BJ (cell line): ENCODE results near the gene ITK. TPM values are rescaled to one million over a fixed set of nuclear protein-coding genes. Genes with fewer than 3 reads are reported as not detected.
A peak's percentile ranks its signal among the peaks of the same experiment; 100 is the strongest.

Experiments
- CTCF ChIA-PET: fragments of 350-600 bp; formaldehyde crosslinking; extraction: SDS; loops from one replicate; lab custom pipeline; 2021; ENCODE audit warnings: antibody characterized with exemption, inconsistent platforms; lab: Yijun Ruan, JAX
- POLR2A ChIA-PET: fragments of 300-600 bp; sonication (Branson Sonifier 250); formaldehyde crosslinking; extraction: SDS; loops from one replicate; lab custom pipeline; 2021; ENCODE audit warnings: antibody characterized with exemption; lab: Charles Lee
- DNase-seq: peaks from one replicate; pipeline ENCODE4 v3.0.0-alpha.2; 2011; ENCODE audit warnings: low read depth
- H3K27me3 ChIP-seq: 2 replicates; pipeline ENCODE4 v1.6.0; 2011; ENCODE audit warnings: low read length; ENCODE audit not compliant: control insufficient read depth, insufficient read depth
- H3K36me3 ChIP-seq: 2 replicates; pipeline ENCODE4 v1.5.1; 2011; ENCODE audit warnings: low read length; ENCODE audit not compliant: control insufficient read depth, insufficient read depth
- H3K4me3 ChIP-seq: 2 replicates; pipeline ENCODE4 v1.5.1; 2011; ENCODE audit warnings: low read depth, mild to moderate bottlenecking, control low read depth, low read length
- polyA plus RNA-seq: library from polyadenylated mRNA; depleted of rRNA; stranded (reverse); fragments of >200 nt; gene quantifications from 2 replicates; pipeline ENCODE4 v1.2.3, GENCODE V29; 2011
- TF ChIP-seq, protein P1 (sequence below): IDR thresholded peaks from 2 replicates; pipeline ENCODE4 v1.5.1; 2011; ENCODE audit warnings: low read depth, mild to moderate bottlenecking, control low read depth, inconsistent platforms, low read length, moderate library complexity; ENCODE audit not compliant: insufficient read depth

ITK gene
- polyA plus RNA-seq, 1 experiment, result not detected

DNA sequence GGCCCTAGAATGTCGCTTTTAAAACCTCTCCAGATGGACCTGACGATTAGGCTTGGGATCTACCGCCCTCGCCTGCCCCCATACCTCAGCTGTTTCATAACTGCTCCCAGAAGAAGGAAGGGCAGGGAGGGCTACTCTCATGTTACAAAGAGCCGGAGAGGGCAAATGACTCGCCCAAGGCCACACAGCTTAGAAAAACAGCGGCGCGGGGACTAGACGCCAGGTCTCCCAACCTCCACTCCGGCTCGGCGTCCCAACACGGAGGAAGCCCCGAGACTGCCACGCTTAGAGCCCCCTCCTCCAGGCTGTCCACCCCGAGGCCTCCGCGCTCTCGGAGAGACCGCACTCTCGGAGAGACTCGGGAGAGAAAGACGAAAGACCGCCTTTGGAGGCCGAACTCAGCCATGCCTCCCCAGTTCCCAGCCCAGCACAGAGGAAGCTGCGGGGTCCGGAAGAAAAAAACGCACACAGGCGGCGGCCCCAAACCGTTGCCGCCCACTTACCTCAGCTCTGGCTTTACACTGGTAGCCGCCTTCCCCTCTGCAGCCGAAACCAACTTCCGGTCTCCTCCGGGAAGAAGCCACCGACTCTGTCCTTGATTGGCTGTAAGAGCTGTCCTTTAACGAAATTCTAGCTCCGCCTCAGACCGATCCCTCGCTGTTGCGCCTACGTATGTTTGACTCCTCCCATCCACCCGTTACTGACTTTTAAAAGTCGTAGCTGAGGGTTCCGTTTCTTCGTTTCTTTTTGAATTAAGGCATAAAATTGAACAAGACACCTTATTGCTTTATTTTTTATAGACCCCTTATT, 38.1 kb upstream of the ITK start, which contains the start of gene MED7:
Gene MED7 (minus strand): TSS at position 549 of the 810 bp plus-strand sequence. CDS start 3,434 bp downstream, outside the sequence.
- TF ChIP-seq, protein P1, sequence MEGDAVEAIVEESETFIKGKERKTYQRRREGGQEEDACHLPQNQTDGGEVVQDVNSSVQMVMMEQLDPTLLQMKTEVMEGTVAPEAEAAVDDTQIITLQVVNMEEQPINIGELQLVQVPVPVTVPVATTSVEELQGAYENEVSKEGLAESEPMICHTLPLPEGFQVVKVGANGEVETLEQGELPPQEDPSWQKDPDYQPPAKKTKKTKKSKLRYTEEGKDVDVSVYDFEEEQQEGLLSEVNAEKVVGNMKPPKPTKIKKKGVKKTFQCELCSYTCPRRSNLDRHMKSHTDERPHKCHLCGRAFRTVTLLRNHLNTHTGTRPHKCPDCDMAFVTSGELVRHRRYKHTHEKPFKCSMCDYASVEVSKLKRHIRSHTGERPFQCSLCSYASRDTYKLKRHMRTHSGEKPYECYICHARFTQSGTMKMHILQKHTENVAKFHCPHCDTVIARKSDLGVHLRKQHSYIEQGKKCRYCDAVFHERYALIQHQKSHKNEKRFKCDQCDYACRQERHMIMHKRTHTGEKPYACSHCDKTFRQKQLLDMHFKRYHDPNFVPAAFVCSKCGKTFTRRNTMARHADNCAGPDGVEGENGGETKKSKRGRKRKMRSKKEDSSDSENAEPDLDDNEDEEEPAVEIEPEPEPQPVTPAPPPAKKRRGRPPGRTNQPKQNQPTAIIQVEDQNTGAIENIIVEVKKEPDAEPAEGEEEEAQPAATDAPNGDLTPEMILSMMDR, result no peak
- Histone ChIP-seq H3K4me3 (peak within 1 kb of the TSS; percentile 99), H3K36me3 (peaks cover under 1% of the 10 kb centered on the region), H3K27me3 (no peaks in the 10 kb centered on the region)
- ChIA-PET POLR2A (interaction anchor here (0.6 kb wide), 1 partner anchor 718 kb away, joined by 3 read pairs; no protein-coding TSS in a partner anchor), CTCF (interaction anchor here (1.2 to 2.7 kb wide), 3 partner anchors 10 to 170 kb away, joined by 3 to 13 read pairs (median 5); no protein-coding TSS in a partner anchor)
- peak; percentile 96 for DNase-seq

GRCh38 chr5:157143127-157143971, 37.3 kb upstream of the ITK start:
- Histone ChIP-seq H3K4me3 (peak overlapping the region; percentile 99), H3K27me3 (no peaks in the 10 kb centered on the region), H3K36me3 (no peaks in the 10 kb centered on the region)
- CTCF ChIA-PET, result interaction anchor here (1.3 to 2.7 kb wide), 2 partner anchors 11 to 32 kb away, joined by 3 to 13 read pairs; no protein-coding TSS in a partner anchor
- DNase-seq, result no peak
- TF ChIP-seq, protein P1, result no peak
- POLR2A ChIA-PET, result interaction anchor here (0.6 kb wide), 1 partner anchor 719 kb away, joined by 3 read pairs; no protein-coding TSS in a partner anchor

DNA sequence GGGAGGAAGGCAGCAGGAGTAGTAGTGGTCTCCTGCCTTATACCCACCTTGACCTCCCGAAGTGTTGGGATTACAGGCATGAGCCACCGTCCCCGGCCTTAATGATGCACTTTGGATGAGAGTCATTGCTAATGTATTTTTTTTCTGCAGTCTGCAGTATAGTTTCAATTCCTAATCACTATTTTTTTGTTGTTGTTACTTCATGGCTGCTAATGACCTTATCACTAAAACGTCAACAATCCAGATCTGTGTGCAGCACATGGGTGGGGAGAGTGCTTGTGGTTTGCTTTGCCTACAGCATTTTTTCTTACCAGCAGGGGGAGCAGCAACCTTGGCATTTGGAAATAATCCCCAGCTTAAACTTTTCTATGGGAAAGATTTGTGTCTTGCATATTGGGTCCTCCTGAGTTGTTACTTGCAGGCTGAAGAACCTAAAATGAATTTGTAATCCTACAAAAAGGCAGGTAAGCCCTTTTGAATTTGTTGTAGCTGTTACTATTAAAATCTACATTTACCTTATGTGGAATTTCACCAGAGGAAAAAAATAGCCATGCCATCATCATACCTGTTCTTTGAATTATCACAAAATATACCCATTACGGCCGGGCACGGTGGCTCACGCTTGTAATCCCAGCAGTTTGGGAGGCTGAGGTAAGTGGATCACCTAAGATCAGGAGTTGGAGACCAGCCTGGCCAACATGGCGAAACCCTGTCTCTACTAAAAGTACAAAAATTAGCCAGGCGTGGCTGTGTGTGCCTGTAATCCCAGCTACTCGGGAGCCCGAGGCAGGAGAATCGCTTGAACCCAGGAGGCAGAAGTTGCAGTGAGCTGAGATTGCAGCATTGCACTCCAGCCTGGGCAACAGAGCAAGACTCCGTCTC, 31.7 kb upstream of the ITK start:
- Histone ChIP-seq H3K36me3 (no peaks in the 10 kb centered on the region), H3K27me3 (no peaks in the 10 kb centered on the region), H3K4me3 (no peak overlapping the region)
- no peak for DNase-seq
- POLR2A ChIA-PET, result no interaction called here
- TF ChIP-seq, protein P1, result peak; percentile 91
- CTCF ChIA-PET, result interaction anchor here (0.8 to 1.7 kb wide), 6 partner anchors 12 to 594 kb away, joined by 3 to 7 read pairs (median 4); partner anchors contain the start of gene LSM11

DNA sequence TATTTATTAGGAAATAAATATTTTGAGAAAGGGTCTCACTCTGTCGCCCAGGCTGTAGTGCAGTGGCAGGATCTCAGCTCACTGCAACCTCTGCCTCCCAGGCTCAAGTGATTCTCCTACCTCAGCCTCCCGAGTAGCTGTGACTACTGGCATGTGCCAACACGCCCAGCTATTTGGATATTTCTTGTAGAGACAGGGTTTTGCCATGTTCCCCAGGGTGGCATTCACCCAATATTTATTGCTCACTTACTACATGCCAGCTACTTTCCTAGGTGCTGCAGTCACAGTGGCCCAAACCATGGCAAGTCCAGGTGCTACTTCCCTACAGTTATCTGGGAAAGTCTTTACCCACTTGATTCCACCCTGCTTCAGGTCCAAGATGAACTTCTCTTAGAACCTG, 29.6 kb upstream of the ITK start:
- TF ChIP-seq, protein P1, result no peak
- Histone ChIP-seq H3K27me3 (no peaks in the 10 kb centered on the region), H3K4me3 (no peak overlapping the region), H3K36me3 (no peaks in the 10 kb centered on the region)
- POLR2A ChIA-PET, result no interaction called here
- CTCF ChIA-PET, result interaction anchor here (0.7 kb wide), 1 partner anchor 321 kb away, joined by 3 read pairs; no protein-coding TSS in a partner anchor
- DNase-seq, result no peak
